GM21423 (cell line): ENCODE data around the gene PDE9A.

Source experiments
- ATAC-seq: cut with Tn5 transposase; IDR thresholded peaks from one replicate; pipeline ENCODE4 v1.9.1; 2021; ENCODE audit warnings: mild to moderate bottlenecking, moderate library complexity; ENCODE audit not compliant: unreplicated experiment

The PDE9A gene

GRCh38 chr21:42670058-42670880 is 16.8 kb downstream of the PDE9A start:
- no peak for ATAC-seq

GRCh38 chr21:42670884-42671283 is 17.5 kb downstream of the PDE9A start:
- no peak for ATAC-seq

GRCh38 chr21:42671778-42672593 is 18.6 kb downstream of the PDE9A start:
- no peak for ATAC-seq

GRCh38 chr21:42672699-42673458 is 19.5 kb downstream of the PDE9A start:
- no peak for ATAC-seq

- ATAC-seq = no peak
Measured at GRCh38 chr21:42673633-42674328, 20.4 kb downstream of the PDE9A start.

- no peak for ATAC-seq
Measured at GRCh38 chr21:42674351-42674940, 21.0 kb downstream of the PDE9A start.

- ATAC-seq = no peak
Measured at GRCh38 chr21:42675403-42675802, 22.0 kb downstream of the PDE9A start.

GRCh38 chr21:42676808-42677207 is 23.4 kb downstream of the PDE9A start:
- ATAC-seq = no peak

- ATAC-seq = no peak
Measured at GRCh38 chr21:42677339-42678321, 24.2 kb downstream of the PDE9A start.

GRCh38 chr21:42678618-42679295 is 25.3 kb downstream of the PDE9A start:
- no peak for ATAC-seq

GRCh38 chr21:42679319-42680057 is 26.1 kb downstream of the PDE9A start:
- ATAC-seq = no peak

- no peak for ATAC-seq
Measured at GRCh38 chr21:42680058-42680330, 26.6 kb downstream of the PDE9A start.

- no peak for ATAC-seq
Measured at GRCh38 chr21:42680429-42680828, 27.0 kb downstream of the PDE9A start.

GRCh38 chr21:42681296-42682206 is 28.1 kb downstream of the PDE9A start:
- no peak for ATAC-seq

GRCh38 chr21:42682661-42683210 is 29.3 kb downstream of the PDE9A start:
- no peak for ATAC-seq

- no peak for ATAC-seq
Measured at GRCh38 chr21:42683371-42684108, 30.1 kb downstream of the PDE9A start.
